Aorta (tissue), 5 donors: ENCODE results near the gene ADGRA1. TPM values are rescaled to one million over a fixed set of nuclear protein-coding genes. Genes with fewer than 3 reads are reported as not detected.

Experiments
- ATAC-seq: fragments of 200-7000 bp; cut with Tn5 transposase; one replicate; pipeline ENCODE4 v1.9.1; 2022; ENCODE audit warnings: moderate library complexity; ENCODE audit not compliant: low FRiP score
- DNase-seq, 2 donors: peaks; one replicate each; pipeline ENCODE4 v3.0.0-alpha.2; 2020
- H3K27ac ChIP-seq, 2 donors: one replicate each; pipeline ENCODE4 v1.5.1; 2013; ENCODE audit warnings: low read length in 2 of 2, mild to moderate bottlenecking in 2 of 2, moderate library complexity in 2 of 2, control low read depth in 1 of 2, inconsistent platforms in 1 of 2, low read depth in 1 of 2
- H3K27me3 ChIP-seq, 2 donors: one replicate each; pipeline ENCODE4 v1.6.1; 2013; ENCODE audit warnings: control low read depth in 1 of 2, low read length in 1 of 2, mild to moderate bottlenecking in 1 of 2, moderate library complexity in 1 of 2; ENCODE audit not compliant: insufficient read depth in 2 of 2, control insufficient read depth in 1 of 2
- H3K36me3 ChIP-seq, 2 donors: one replicate each; pipeline ENCODE4 v1.6.1; 2013; ENCODE audit warnings: control low read depth in 1 of 2, low read length in 1 of 2, mild to moderate bottlenecking in 1 of 2; ENCODE audit not compliant: insufficient read depth in 2 of 2, control insufficient read depth in 1 of 2
- H3K4me1 ChIP-seq, 2 donors: one replicate each; pipeline ENCODE4 v1.6.1; 2013; ENCODE audit warnings: low read length in 2 of 2, control low read depth in 1 of 2, mild to moderate bottlenecking in 1 of 2, moderate library complexity in 1 of 2; ENCODE audit not compliant: insufficient read depth in 2 of 2, control insufficient read depth in 1 of 2
- H3K4me3 ChIP-seq, 2 donors: one replicate each; pipeline ENCODE4 v1.5.1; 2013; ENCODE audit warnings: low read length in 2 of 2, control low read depth in 1 of 2, mild to moderate bottlenecking in 1 of 2
- H3K9me3 ChIP-seq: one replicate; pipeline ENCODE4 v1.6.1; 2013; ENCODE audit warnings: mild to moderate bottlenecking, low read length; ENCODE audit not compliant: control insufficient read depth
- WGBS, 2 donors: extraction: QIAGEN DNeasy Blood & Tissue Kit; methylation state at CpG; one replicate each; pipeline ENCODE4 v1.1.7; 2013; 5-methylcytosine and 5-hydroxymethylcytosine counted together
- intact Hi-C, 2 donors: fragments of 100-400 bp; cut with DNase I; formaldehyde crosslinking; loops; one replicate each; pipeline versions ENCODE4 v1.14.2 to v1.15.0; 2022
- polyA plus RNA-seq, 2 donors: library from polyadenylated mRNA; stranded (reverse); fragments of 200-250 nt; gene quantifications; one replicate each; pipeline ENCODE4 v1.2.3, GENCODE V29; 2013
- total RNA-seq, 2 donors: library from RNA; stranded (reverse); fragmentation: NEBNext Ultra II Directional; extraction: Animal tissue kit (Norgen Biotek cat#: 25700); gene quantifications; one replicate each; pipeline ENCODE4 v1.2.1, GENCODE V29; 2021
- donor health status: healthy with polysubstance abuse.
- donor health status: Bipolar disorder and iron deficiency.
- donor health status: DM: no; HTN: no; CAD: no.
- donor health status: DM: no; HTN: no; CAD: no.
- donor health status: DM: yes; HTN: yes; CAD: no.

The ADGRA1 gene
- total and polyA plus RNA-seq, 4 donors: 0.20 TPM; not detected in 3

DNA sequence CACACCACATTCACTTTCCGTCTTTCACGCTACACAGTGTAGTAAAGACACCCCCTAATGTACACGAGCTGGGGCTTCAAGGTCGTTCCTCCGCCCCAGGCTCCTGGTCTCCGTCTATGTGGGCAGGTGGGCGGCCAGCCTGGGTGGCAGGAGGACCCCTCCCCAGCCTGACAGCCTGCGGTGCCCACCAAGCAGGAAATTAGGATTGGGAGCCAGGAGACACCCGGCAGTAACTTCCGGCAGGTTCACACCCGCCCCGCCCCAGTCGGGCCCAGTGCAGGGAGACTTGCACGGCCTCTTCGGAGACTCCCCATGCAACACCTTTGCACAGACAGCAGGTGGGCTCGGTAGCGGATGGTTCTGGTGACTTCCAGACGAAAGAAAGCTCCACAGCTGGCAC lies 27.7 kb upstream of the ADGRA1 start:
- Histone ChIP-seq H3K27ac (no peak overlapping the region), H3K4me3 (no peak overlapping the region), H3K36me3 (no peaks in the 10 kb centered on the region), H3K4me1 (no peaks in the 10 kb centered on the region), H3K9me3 (no peaks in the 10 kb centered on the region), H3K27me3 (no peaks in the 10 kb centered on the region)
- intact Hi-C loops: no loop called here
- DNase-seq: no peak
- 84 to 86% methylated on average over 18 of the region's 18 CpGs for WGBS, 2 donors
- no peak for ATAC-seq

DNA sequence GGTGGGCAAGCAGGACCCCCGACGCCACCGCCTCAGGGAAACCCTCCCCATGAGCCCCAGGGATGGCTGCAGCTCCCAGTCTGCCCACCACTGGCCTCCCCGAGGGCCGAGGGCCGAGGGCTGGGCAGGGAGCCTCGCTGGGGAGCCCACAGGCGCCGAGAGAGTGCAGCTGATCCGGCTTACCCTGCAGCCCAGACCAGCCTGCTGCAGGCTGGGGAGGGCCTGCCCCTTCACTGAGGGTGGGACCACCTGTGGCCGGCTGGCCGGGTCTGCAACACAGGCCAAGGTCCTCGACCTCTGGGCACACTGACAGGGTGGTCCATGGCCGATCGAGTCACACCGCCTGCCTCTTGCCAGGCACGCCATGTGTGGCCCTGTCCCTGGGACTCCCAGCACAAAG lies 27.3 kb upstream of the ADGRA1 start:
- Histone ChIP-seq H3K9me3 (no peaks in the 10 kb centered on the region), H3K36me3 (no peaks in the 10 kb centered on the region), H3K4me3 (no peak overlapping the region), H3K27ac (no peak overlapping the region), H3K27me3 (no peaks in the 10 kb centered on the region), H3K4me1 (no peaks in the 10 kb centered on the region)
- intact Hi-C loops: no loop called here
- DNase-seq (no peak), ATAC-seq (no peak)
- 77% methylated on average over 17 of the region's 17 CpGs for WGBS, 2 donors

DNA sequence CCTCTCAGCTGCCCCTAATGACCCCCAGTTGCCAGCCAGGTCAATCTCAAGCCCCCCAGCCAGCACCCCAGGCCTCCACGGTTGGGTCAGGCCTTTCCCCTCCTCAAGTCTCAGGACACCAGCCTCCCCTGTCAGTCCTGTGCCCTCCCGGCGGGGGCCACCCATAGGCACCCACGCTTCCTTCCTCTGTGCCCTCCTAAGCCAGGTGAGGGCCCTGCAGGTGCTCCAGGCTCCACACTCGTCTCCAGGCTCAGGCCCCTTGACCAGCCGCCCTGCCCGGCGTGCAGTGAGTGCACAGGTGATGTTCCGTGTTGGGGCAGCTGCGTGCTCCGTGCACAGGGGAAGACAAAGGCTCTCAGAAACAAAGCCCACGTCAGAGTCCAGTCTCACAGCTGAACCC lies 26.8 kb upstream of the ADGRA1 start:
- Histone ChIP-seq H3K9me3 (no peaks in the 10 kb centered on the region), H3K36me3 (no peaks in the 10 kb centered on the region), H3K4me3 (no peak overlapping the region), H3K27me3 (no peaks in the 10 kb centered on the region), H3K27ac (no peak overlapping the region), H3K4me1 (no peaks in the 10 kb centered on the region)
- intact Hi-C loops: no loop called here
- WGBS, 2 donors: 82 to 87% methylated on average over 12 of the region's 12 CpGs
- DNase-seq (no peak), ATAC-seq (no peak)

DNA sequence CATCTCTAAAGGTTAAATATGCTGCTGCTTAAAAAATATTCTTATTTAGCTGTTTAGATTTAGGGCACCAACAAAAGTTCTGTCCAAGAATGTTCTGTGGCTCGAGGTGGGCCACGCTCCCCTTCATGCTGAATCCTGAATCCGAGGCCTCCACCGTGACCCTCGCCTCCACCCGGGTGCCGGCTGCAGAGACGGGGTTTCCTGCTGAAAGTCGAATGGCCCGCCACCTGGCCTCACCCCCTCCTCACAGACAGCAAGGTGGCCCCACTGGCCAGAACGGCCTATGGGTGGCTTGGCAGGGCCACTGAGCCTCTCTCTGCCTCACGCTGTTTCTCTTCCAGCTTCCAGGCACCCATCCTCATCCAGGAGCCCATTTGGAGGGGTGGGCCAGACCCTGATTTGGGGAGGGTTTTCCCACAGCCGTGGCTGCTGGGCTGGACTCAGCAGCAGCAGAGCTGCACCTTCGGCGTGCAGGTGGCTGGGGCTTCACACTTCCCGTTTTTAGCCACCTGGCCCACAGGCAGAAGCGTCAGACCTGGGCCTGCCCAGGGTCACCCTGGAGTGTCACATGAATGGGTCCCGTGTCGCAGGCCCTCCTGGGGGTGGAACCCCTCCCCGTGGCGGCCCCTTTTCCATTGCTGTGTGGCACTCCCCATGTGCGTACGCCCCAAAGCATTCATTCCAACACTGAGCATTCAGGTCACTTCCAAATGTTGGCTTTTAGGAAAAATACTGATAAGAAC lies 26.3 kb upstream of the ADGRA1 start:
- no peak overlapping the region for H3K27ac ChIP-seq
- no peaks in the 10 kb centered on the region for H3K36me3 ChIP-seq
- ATAC-seq: no peak
- no peaks in the 10 kb centered on the region for H3K4me1 ChIP-seq
- H3K9me3 ChIP-seq: no peaks in the 10 kb centered on the region
- H3K4me3 ChIP-seq: no peak overlapping the region
- no peak for DNase-seq
- intact Hi-C loops: no loop called here
- 82 to 83% methylated on average over 23 of the region's 23 CpGs for WGBS, 2 donors
- H3K27me3 ChIP-seq: no peaks in the 10 kb centered on the region

DNA sequence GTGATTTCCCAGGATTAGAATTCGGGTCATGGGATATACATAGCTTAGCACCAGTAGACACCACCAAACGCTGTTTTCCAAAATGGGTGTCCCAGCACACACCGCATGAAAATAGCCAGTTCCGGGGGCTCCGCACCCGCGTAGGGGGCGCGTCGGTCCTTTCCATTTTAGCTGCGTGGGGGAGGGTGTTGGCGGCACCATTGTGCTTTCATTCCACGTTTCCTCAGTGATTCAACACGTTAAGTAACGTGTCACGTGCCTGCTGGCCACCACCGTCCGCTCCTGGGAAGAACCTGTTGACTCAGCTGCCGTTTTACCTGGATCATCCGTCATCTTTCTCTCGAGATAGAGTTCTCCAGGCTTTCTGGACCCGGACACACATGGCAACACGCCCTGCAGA lies 25.6 kb upstream of the ADGRA1 start:
- 84% methylated on average over 23 of the region's 23 CpGs for WGBS, 2 donors
- no peaks in the 10 kb centered on the region for H3K36me3 ChIP-seq
- no peak overlapping the region for H3K4me3 ChIP-seq
- ATAC-seq (no peak), DNase-seq (no peak)
- no peaks in the 10 kb centered on the region for H3K9me3 ChIP-seq
- intact Hi-C loops: no loop called here
- H3K4me1 ChIP-seq: no peaks in the 10 kb centered on the region
- no peaks in the 10 kb centered on the region for H3K27me3 ChIP-seq
- H3K27ac ChIP-seq: no peak overlapping the region

DNA sequence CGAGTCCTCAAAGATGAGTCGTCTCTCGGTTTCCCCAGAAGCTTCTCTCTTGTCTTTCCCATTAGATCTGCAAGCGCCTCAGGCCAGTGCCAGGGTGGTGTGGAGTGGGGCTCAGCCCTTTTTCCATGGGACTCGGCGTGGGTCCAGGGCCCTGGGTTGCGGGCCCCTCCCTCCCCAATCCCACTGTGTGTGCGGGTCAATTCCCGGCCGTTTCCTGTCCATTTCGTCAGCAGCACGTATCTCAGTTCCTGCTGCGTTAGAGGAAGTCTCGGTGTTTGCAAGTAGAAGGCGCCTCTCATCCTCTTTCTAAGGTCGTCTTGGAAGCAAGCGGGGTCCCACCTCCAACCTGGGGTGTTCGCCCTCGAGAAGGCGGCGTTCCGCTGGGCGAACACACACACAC lies 25.1 kb upstream of the ADGRA1 start:
- Histone ChIP-seq H3K4me3 (no peak overlapping the region), H3K4me1 (no peaks in the 10 kb centered on the region), H3K27ac (no peak overlapping the region), H3K9me3 (no peaks in the 10 kb centered on the region), H3K27me3 (no peaks in the 10 kb centered on the region), H3K36me3 (no peaks in the 10 kb centered on the region)
- DNase-seq (no peak), ATAC-seq (no peak)
- intact Hi-C loops: no loop called here
- 54 to 57% methylated on average over 23 of the region's 23 CpGs for WGBS, 2 donors

DNA sequence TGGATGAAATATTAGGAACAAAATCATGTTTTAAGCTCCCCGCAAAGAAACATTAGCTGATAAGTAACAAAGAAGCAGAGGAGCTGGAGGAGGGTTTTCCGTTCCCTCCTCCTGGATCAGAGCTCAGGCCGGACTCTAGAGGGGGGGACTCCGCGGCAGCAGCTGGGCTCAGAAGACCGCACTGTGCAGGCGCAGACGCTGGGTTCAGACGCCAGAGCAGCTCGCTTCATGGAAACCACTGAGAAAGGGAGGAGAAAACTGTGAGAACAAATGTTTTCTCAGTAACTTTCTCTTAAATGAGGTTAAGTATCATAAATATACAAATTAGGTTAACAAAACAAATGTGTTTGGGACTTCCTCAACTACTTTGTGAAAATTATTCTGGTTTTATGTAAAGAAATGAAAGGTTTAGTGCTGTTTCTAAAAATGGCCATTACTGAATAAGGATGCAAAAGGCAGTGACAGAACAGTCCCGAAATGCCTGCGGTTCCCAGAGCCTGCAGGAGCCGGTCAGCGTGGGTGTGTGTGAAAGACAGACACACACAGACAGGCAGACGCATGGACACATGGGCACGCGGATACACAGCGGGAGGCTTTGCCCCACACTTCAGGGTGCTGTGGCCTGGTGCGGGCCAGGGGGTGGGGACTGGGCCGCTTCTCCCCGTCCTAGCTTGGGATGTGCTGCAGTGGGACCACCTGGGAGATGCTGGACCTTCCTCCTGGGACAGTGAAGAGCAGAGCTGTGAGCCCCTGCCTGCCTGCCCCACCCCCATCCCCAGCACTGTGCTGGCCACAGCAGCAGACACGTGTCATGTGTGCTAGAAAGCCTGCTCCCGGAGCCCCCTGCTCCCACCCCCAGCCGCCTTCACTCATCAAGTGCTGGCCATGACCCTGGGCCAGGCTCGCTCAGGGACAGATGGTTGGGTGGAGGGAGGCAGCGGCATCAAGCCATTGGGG lies 20.3 kb upstream of the ADGRA1 start:
- WGBS, 2 donors: 21 to 31% methylated on average over 26 of the region's 26 CpGs
- no peaks in the 10 kb centered on the region for H3K4me1 ChIP-seq

DNA sequence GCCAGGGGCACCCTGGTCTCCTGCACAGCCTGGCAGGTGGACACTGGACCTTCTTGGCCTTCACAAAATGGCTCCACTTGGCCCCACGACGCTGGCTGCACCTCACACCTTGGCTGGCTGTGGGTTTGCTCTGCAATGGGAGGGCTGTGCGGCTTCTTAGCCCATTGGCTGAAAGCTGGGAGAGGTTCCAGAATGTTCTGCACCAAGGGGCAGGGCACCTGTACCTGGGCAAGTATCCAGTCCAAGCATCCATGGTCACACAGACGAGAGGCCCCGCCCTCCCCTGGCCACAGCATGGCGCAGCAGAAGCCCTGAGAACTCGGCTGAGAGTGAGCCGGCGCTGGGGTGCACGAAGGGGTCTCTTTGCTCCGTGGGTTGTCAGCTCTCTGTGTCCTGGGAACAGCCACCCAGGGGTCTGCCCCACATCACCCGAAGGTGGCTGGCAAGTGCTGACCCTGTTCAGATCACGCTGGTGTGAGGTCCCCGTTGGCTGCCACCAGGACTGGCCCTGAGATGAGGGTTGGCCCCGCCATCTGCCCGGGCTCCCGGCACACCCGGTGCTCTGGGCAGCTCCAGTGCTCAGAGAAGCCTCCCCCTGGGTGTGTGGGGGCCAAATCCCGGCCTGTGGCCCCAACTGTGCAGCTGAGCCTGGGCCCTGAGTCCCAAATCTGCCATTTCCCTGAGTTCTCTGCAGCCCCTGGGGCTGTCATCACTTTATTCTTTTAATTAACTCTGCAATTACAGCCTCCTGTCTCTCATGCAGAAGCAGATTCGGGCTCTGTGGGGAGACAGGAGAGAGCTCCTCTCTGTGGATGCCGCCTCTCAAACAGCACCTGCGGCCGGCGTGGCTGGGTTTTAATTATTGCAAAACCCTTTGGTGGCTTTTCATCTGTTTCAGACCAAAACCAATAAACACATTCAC lies 19.4 kb upstream of the ADGRA1 start:
- WGBS, 2 donors: 88 to 90% methylated on average over 24 of the region's 24 CpGs
- Histone ChIP-seq H3K27me3 (no peaks in the 10 kb centered on the region), H3K4me1 (no peaks in the 10 kb centered on the region), H3K36me3 (no peaks in the 10 kb centered on the region), H3K27ac (no peak overlapping the region), H3K4me3 (no peak overlapping the region), H3K9me3 (no peaks in the 10 kb centered on the region)
- ATAC-seq: no peak
- intact Hi-C loops: no loop called here
- no peak for DNase-seq

More for the DNA sequence above, 20.3 kb upstream of the ADGRA1 start:
- intact Hi-C loops: no loop called here
- Histone ChIP-seq H3K27ac (no peak overlapping the region), H3K4me3 (no peak overlapping the region), H3K36me3 (no peaks in the 10 kb centered on the region), H3K9me3 (no peaks in the 10 kb centered on the region), H3K27me3 (no peaks in the 10 kb centered on the region)
- ATAC-seq: peak; percentile 24
- DNase-seq: no peak
